H1 (cell line): ENCODE data around the gene PLXND1. TPM values are rescaled to one million over a fixed set of nuclear protein-coding genes. Genes with fewer than 3 reads are reported as not detected.

ENCODE experiments used
- ATF2 ChIP-seq: IDR thresholded peaks from 2 replicates; pipeline ENCODE4 v1.6.1; 2012; ENCODE audit warnings: low read length, inconsistent platforms
- BRCA1 ChIP-seq: IDR thresholded peaks from 2 replicates; pipeline ENCODE4 v1.6.1; 2012; ENCODE audit warnings: low read depth, low read length, improper control_type of control experiment
- CBX8 ChIP-seq: fragments of 300-800, 300-1000 bp; sonication (generic); IDR thresholded peaks from 2 replicates; pipeline ENCODE4 v1.7.1; 2016; ENCODE audit warnings: low read depth, low read length, borderline replicate concordance
- E2F6 ChIP-seq: IDR thresholded peaks from 2 replicates; pipeline ENCODE4 v1.6.1; 2012; ENCODE audit warnings: inconsistent platforms
- JUND ChIP-seq: IDR thresholded peaks from 2 replicates; pipeline ENCODE4 v1.6.1; 2011; ENCODE audit warnings: mild to moderate bottlenecking, improper control_type of control experiment, low read length
- KDM4A ChIP-seq: IDR thresholded peaks from one replicate; pipeline ENCODE4 v1.7.1; 2012; ENCODE audit warnings: low read depth, mild to moderate bottlenecking, moderate library complexity, low read length, inconsistent platforms; ENCODE audit not compliant: severe bottlenecking
- MAFK ChIP-seq: IDR thresholded peaks from 2 replicates; pipeline ENCODE4 v1.6.1; 2012; ENCODE audit warnings: low read depth, mild to moderate bottlenecking, improper control_type of control experiment, low read length
- POLR2A ChIP-seq, 2 experiments: IDR thresholded peaks; 1 replicate in 1 of 2; 2 replicates in 1 of 2; pipeline ENCODE4 v1.6.1; 2011; ENCODE audit warnings: low read depth in 2 of 2, low read length in 2 of 2, mild to moderate bottlenecking in 2 of 2; ENCODE audit errors: control extremely low read depth in 1 of 2
- RAD21 ChIP-seq, 2 experiments: IDR thresholded peaks in 1 of 2; conservative IDR thresholded peaks in 1 of 2; 2 replicates each; pipeline ENCODE4 v1.6.1; 2011; ENCODE audit warnings: low read depth in 2 of 2, low read length in 2 of 2, improper control_type of control experiment in 1 of 2, inconsistent platforms in 1 of 2, mild to moderate bottlenecking in 1 of 2, moderate library complexity in 1 of 2
- RBBP5 ChIP-seq: IDR thresholded peaks from 2 replicates; pipeline ENCODE4 v1.7.1; 2012; ENCODE audit warnings: low read depth, mild to moderate bottlenecking, inconsistent platforms, low read length, moderate library complexity, borderline replicate concordance
- RXRA ChIP-seq: IDR thresholded peaks from 2 replicates; pipeline ENCODE4 v1.6.1; 2011; ENCODE audit warnings: low read depth, mild to moderate bottlenecking, low read length, moderate library complexity; ENCODE audit not compliant: insufficient read depth
- SIN3A ChIP-seq, 2 experiments: IDR thresholded peaks in 1 of 2; conservative IDR thresholded peaks in 1 of 2; 2 replicates each; pipeline ENCODE4 v1.6.1; 2011 to 2012; ENCODE audit warnings: low read length in 2 of 2, improper control_type of control experiment in 1 of 2, low read depth in 1 of 2, mild to moderate bottlenecking in 1 of 2
- SUZ12 ChIP-seq: fragments of 200-600 bp; sonication (generic); IDR thresholded peaks from 2 replicates; pipeline ENCODE4 v1.6.1; 2012; ENCODE audit warnings: mild to moderate bottlenecking, inconsistent platforms, low read length, moderate library complexity, mixed read lengths
- TAF1 ChIP-seq: IDR thresholded peaks from 2 replicates; pipeline ENCODE4 v1.6.1; 2011; ENCODE audit warnings: mild to moderate bottlenecking, low read depth, low read length
- YY1 ChIP-seq: IDR thresholded peaks from 2 replicates; pipeline ENCODE4 v1.6.1; 2011; ENCODE audit warnings: low read depth, mild to moderate bottlenecking, low read length
- ZNF274 ChIP-seq: IDR thresholded peaks from 2 replicates; pipeline ENCODE4 v1.7.0; 2012; ENCODE audit warnings: low read length, borderline replicate concordance; ENCODE audit errors: extremely low read depth
- polyA plus RNA-seq, 7 experiments: library from polyadenylated mRNA; depleted of rRNA in 3 of 7; stranded (reverse) in 5 of 7; unstranded in 2 of 7; fragments of >200 nt in 5 of 7; fragments of 200-250 nt in 2 of 7; gene quantifications; 1 replicate in 5 of 7; 2 replicates in 1 of 7; 4 replicates in 1 of 7; pipeline versions ENCODE4 v1.2.1 to v1.2.3, GENCODE V29; 2011 to 2013; ENCODE audit warnings: missing spikeins in 2 of 7, mixed read lengths in 2 of 7
- total RNA-seq: library from RNA; stranded (reverse); fragmentation: NEBNext Ultra II Directional; extraction: Animal tissue kit (Norgen Biotek cat#: 25700); gene quantifications from 2 replicates; pipeline ENCODE4 v1.2.1, GENCODE V29; 2021

Gene PLXND1
- total and polyA plus RNA-seq, 2 of the 8 experiments (the other 6 are each of a cell fraction or from before 2014, with no cell fraction given), result 17.7 to 66.4 TPM

DNA sequence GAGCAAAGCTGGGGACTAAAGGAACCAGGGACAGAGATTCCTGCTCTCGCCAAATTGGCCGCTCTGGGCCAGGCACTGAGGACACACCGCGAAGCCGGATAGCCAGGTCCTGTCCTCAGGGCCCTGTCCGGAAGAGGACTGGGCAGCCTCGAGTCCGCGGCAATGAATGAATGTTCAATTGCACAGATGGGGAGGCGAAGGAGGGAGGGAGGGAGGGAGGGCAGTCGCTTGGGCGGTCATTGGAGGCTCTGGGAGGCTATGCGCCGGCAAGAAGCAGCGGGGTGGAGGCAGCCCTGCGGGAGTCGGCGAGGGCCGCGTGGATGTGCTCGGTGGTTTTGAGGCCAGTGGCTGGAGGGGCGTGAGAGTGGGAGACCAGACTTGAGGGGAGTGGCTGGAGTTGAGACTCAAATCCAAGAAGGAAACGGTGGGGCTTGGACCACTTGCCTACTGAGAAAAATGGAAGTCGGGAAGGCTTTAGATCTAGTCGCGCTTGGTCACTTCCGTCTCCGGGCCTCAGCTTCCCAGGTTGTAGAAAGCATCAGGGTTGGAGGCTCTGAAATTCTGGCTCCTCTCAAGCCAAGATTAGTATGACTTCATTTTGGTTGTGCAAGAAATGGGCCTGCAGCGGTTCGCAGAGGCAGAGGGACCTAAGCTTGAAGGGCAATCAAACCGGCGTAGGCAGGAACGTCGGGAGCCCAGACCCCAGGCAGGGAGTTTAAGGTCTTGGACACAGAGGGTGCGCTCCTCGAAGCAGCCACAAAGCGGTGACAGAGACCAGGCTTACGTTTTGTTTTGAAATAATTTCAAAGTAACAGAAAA lies 21.1 kb upstream of the PLXND1 start (continued):
- TF ChIP-seq SIN3A (conservative IDR thresholded peaks at IDR 0.05 in 1 of 2, IDR thresholded peaks at IDR 0.05 in 1 of 2; ENCODE audit: low read depth in 1 of 2, low read length in 2 of 2), result peak in 1 of 2 experiments; percentile 8; a peak in 1 of 4 replicates
- no peak for TF ChIP-seq JUND
- TF ChIP-seq RAD21 (IDR thresholded peaks at IDR 0.05 in 1 of 2, conservative IDR thresholded peaks at IDR 0.05 in 1 of 2; ENCODE audit: low read depth in 2 of 2, low read length in 2 of 2), result peak; percentile 98 to 99
- TF ChIP-seq BRCA1, result 0 out of 2 replicates have a peak, but pooled peaks have one; percentile 30
- TF ChIP-seq SUZ12, result no peak
- no peak for TF ChIP-seq ZNF274
- 0 out of 2 replicates have a peak, but pooled peaks have one; percentile 29 for TF ChIP-seq TAF1
- 0 out of 2 replicates have a peak, but pooled peaks have one; percentile 20 for TF ChIP-seq YY1
- no peak for TF ChIP-seq E2F6
- peak; percentile 80 for TF ChIP-seq KDM4A
- peak in 1 of 2 experiments; percentile 66; a peak in 2 of 3 replicates for TF ChIP-seq POLR2A (IDR thresholded peaks at IDR 0.05; ENCODE audit: control extremely low read depth in 1 of 2, low read depth in 2 of 2, low read length in 2 of 2)
- TF ChIP-seq ATF2, result no peak
- no peak for TF ChIP-seq MAFK
- no peak for TF ChIP-seq CBX8
- TF ChIP-seq RXRA, result no peak
- TF ChIP-seq RBBP5, result peak; percentile 76
